Smooth muscle cell (in vitro differentiated cells): ENCODE data around the gene ZNF174. TPM values are rescaled to one million over a fixed set of nuclear protein-coding genes. Genes with fewer than 3 reads are reported as not detected.

Experiments used
- DNase-seq: peaks from one replicate; lab custom pipeline; 2025; ENCODE audit not compliant: unreplicated experiment; lab: John Stamatoyannopoulos, UW
- H2AFZ ChIP-seq: fragments of 200-600 bp; sonication (generic); 2 replicates; pipeline ENCODE4 v1.6.0; 2016; ENCODE audit warnings: antibody characterized with exemption, low read depth, mild to moderate bottlenecking
- H3F3A ChIP-seq: fragments of 200-600 bp; sonication (generic); 2 replicates; pipeline ENCODE4 v1.6.0; 2017; ENCODE audit warnings: antibody characterized with exemption, low read depth
- H3K27ac ChIP-seq: fragments of 200-600 bp; sonication (generic); 2 replicates; pipeline ENCODE4 v1.5.1; 2016; ENCODE audit warnings: low read depth, mild to moderate bottlenecking
- H3K27me3 ChIP-seq: fragments of 200-600 bp; sonication (generic); 2 replicates; pipeline ENCODE4 v1.6.1; 2016; ENCODE audit warnings: low read depth, mild to moderate bottlenecking
- H3K36me3 ChIP-seq: fragments of 200-600 bp; sonication (generic); 2 replicates; pipeline ENCODE4 v1.5.1; 2016; ENCODE audit warnings: low read depth
- H3K4me1 ChIP-seq: fragments of 200-600 bp; sonication (generic); 2 replicates; pipeline ENCODE4 v1.5.1; 2016; ENCODE audit warnings: low read depth
- H3K4me2 ChIP-seq: fragments of 200-600 bp; sonication (generic); 2 replicates; pipeline ENCODE4 v1.6.0; 2016; ENCODE audit warnings: mild to moderate bottlenecking
- H3K4me3 ChIP-seq: fragments of 200-600 bp; sonication (generic); 2 replicates; pipeline ENCODE4 v1.5.1; 2016; ENCODE audit warnings: mild to moderate bottlenecking
- H3K79me2 ChIP-seq: fragments of 200-600 bp; sonication (generic); 2 replicates; pipeline ENCODE4 v1.6.0; 2016; ENCODE audit warnings: low read depth, mild to moderate bottlenecking
- H3K9ac ChIP-seq: fragments of 200-600 bp; sonication (generic); 2 replicates; pipeline ENCODE4 v1.6.0; 2016; ENCODE audit warnings: low read depth
- H3K9me3 ChIP-seq: fragments of 200-600 bp; sonication (generic); replicated peaks from 2 replicates; pipeline ENCODE4 v1.5.1; 2016; ENCODE audit warnings: low read depth
- H4K20me1 ChIP-seq: fragments of 200-600 bp; sonication (generic); 2 replicates; pipeline ENCODE4 v1.6.0; 2016; ENCODE audit warnings: low read depth
- CTCF ChIP-seq: fragments of 200-600 bp; sonication (generic); IDR thresholded peaks from 2 replicates; pipeline ENCODE4 v1.5.1; 2017; ENCODE audit warnings: borderline replicate concordance, mild to moderate bottlenecking, antibody characterized with exemption; ENCODE audit not compliant: insufficient read depth, poor library complexity, severe bottlenecking
- WGBS: methylation state at CpG from one replicate; pipeline ENCODE4 v1.1.7; 2016; ENCODE audit warnings: low lambda C conversion rate; 5-methylcytosine and 5-hydroxymethylcytosine counted together
- polyA plus RNA-seq: library from polyadenylated mRNA; unstranded; fragments of >200 nt; fragmentation: Nextera tagmentation; extraction: Ambion mirVana; gene quantifications from 2 replicates; pipeline ENCODE4 v1.2.1, GENCODE V29; 2016
- total RNA-seq: library from RNA; depleted of rRNA; stranded (reverse); fragments of >200 nt; gene quantifications from 2 replicates; pipeline ENCODE4 v1.2.3, GENCODE V29; 2014

The ZNF174 gene
- total and polyA plus RNA-seq, 2 experiments from 2014 or later = 8.0 to 8.3 TPM

- no peak for DNase-seq
- Histone ChIP-seq H2AFZ (no peak overlapping the region), H3K4me3 (no peak overlapping the region), H3K36me3 (no peaks in the 10 kb centered on the region), H3K9me3 (no peaks in the 10 kb centered on the region), H3K79me2 (peaks cover 3% of the 10 kb centered on the region), H4K20me1 (peaks cover 8% of the 10 kb centered on the region), H3K9ac (no peak overlapping the region), H3K4me1 (no peaks in the 10 kb centered on the region), H3K4me2 (no peak overlapping the region), H3F3A (no peaks in the 10 kb centered on the region), H3K27ac (no peak overlapping the region), H3K27me3 (no peaks in the 10 kb centered on the region)
- no peak for TF ChIP-seq CTCF
- WGBS = 97% methylated on average over 26 of the region's 26 CpGs
Observed at GRCh38 chr16:3431779-3432219, 30.8 kb downstream of the ZNF174 start.

GRCh38 chr16:3434373-3434772 lies 33.4 kb downstream of the ZNF174 start:
- Histone ChIP-seq H3K9me3 (no peaks in the 10 kb centered on the region), H3K4me2 (no peak overlapping the region), H3K36me3 (no peaks in the 10 kb centered on the region), H3K9ac (no peak overlapping the region), H3K4me1 (no peaks in the 10 kb centered on the region), H2AFZ (no peak overlapping the region), H3F3A (no peaks in the 10 kb centered on the region), H4K20me1 (peaks cover 27% of the 10 kb centered on the region), H3K79me2 (peaks cover 12% of the 10 kb centered on the region), H3K4me3 (no peak overlapping the region), H3K27me3 (no peaks in the 10 kb centered on the region), H3K27ac (no peak overlapping the region)
- no peak for DNase-seq
- no peak for TF ChIP-seq CTCF

DNA sequence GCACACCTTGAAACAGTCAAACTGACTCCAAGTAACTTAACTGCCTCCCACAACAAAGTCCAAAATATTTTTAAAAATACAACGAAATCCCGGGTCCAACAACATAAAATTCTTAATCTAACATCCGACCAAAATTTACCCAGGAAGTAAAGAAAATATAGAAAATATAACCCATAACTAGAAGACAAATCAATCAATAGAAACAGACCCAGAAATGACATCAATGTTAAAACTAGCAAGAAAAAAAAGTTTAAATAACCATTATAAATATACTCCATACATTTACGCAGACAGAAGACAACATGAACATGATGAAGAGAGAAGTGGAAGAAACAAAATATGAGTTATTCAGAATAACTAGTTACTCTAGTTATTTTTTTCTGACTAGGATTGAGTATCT lies 38.6 kb downstream of the ZNF174 start:
- peaks cover 3% of the 10 kb centered on the region for H3K36me3 ChIP-seq
- no peak overlapping the region for H3K9ac ChIP-seq
- peaks cover 5% of the 10 kb centered on the region for H3K4me1 ChIP-seq
- H3K27me3 ChIP-seq = no peaks in the 10 kb centered on the region
- peaks cover 22% of the 10 kb centered on the region for H4K20me1 ChIP-seq
- no peak overlapping the region for H3K4me2 ChIP-seq
- H3F3A ChIP-seq = no peaks in the 10 kb centered on the region
- WGBS = 96% methylated on average over 4 of the region's 4 CpGs
- H3K27ac ChIP-seq = no peak overlapping the region
- no peak for DNase-seq
- no peak for TF ChIP-seq CTCF
- no peak overlapping the region for H2AFZ ChIP-seq
- H3K79me2 ChIP-seq = peaks cover 44% of the 10 kb centered on the region
- H3K9me3 ChIP-seq = peaks cover 6% of the 10 kb centered on the region
- H3K4me3 ChIP-seq = no peak overlapping the region
